Suprapubic skin (tissue), 4 donors: Measurements from ENCODE around the gene ATOH8.

Experiments
- POLR2A ChIP-seq, 2 donors: fragments of 450-650 bp; IDR thresholded peaks; one replicate each; pipeline ENCODE4 v1.6.1; 2017; ENCODE audit warnings: antibody characterized with exemption in 2 of 2, mild to moderate bottlenecking in 2 of 2, moderate library complexity in 2 of 2
- POLR2AphosphoS5 ChIP-seq, 3 donors: sonication (generic); formaldehyde crosslinking; IDR thresholded peaks; one replicate each; pipeline ENCODE4 v1.6.1; 2017; ENCODE audit warnings: antibody characterized with exemption in 3 of 3
- TF ChIP-seq, protein P1 (sequence below), 2 donors: fragments of 200-600 bp in 1 of 2; fragments of 450-650 bp in 1 of 2; sonication (generic) in 1 of 2; IDR thresholded peaks; one replicate each; pipeline ENCODE4 v1.5.1; 2016 to 2019; ENCODE audit warnings: antibody characterized with exemption in 2 of 2, mild to moderate bottlenecking in 1 of 2, moderate library complexity in 1 of 2

DNA sequence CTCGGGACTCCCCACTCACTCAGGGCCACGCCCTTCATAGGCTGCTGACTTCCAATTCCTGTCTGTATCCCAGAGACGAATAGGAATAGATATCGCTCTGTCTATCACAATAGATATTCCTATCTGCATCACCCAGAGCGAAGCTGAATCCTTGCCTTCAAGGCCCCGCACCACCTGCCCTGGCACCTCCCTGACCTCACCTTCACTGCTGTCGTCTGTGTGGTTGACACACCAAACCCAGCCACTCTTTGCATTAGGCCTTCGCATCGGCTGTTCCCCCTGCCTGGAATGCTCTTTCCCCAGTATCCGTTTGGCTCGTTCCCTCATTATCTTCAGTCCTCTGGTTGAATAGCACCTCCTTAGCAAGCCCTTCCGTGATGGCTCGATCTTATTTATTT is 43.5 kb downstream of the ATOH8 start:
- TF ChIP-seq, protein P1, sequence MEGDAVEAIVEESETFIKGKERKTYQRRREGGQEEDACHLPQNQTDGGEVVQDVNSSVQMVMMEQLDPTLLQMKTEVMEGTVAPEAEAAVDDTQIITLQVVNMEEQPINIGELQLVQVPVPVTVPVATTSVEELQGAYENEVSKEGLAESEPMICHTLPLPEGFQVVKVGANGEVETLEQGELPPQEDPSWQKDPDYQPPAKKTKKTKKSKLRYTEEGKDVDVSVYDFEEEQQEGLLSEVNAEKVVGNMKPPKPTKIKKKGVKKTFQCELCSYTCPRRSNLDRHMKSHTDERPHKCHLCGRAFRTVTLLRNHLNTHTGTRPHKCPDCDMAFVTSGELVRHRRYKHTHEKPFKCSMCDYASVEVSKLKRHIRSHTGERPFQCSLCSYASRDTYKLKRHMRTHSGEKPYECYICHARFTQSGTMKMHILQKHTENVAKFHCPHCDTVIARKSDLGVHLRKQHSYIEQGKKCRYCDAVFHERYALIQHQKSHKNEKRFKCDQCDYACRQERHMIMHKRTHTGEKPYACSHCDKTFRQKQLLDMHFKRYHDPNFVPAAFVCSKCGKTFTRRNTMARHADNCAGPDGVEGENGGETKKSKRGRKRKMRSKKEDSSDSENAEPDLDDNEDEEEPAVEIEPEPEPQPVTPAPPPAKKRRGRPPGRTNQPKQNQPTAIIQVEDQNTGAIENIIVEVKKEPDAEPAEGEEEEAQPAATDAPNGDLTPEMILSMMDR (IDR thresholded peaks at IDR 0.05): no peak
- TF ChIP-seq POLR2A (IDR thresholded peaks at IDR 0.05) (no peak), POLR2AphosphoS5 (IDR thresholded peaks at IDR 0.05) (no peak)
